Right lobe of liver (tissue), 4 donors: Measurements from ENCODE around the gene PATZ1.

Source experiments
- POLR2A ChIP-seq: fragments of 450-650 bp; IDR thresholded peaks from one replicate; pipeline ENCODE4 v1.6.1; 2017; ENCODE audit warnings: antibody characterized with exemption, mild to moderate bottlenecking
- TF ChIP-seq, protein P1 (sequence below), 4 donors: fragments of 200-600 bp in 3 of 4; fragments of 450-650 bp in 1 of 4; IDR thresholded peaks; one replicate each; pipeline versions ENCODE4 v1.5.1 to v1.8.0; 2016 to 2022; ENCODE audit warnings: antibody characterized with exemption in 4 of 4, mild to moderate bottlenecking in 2 of 4
- donor health status: DM: no; HTN: no; CAD: no.
- donor health status: DM: no; HTN: no; CAD: no.
- donor health status: DM: no; HTN: yes; CAD: no.

DNA sequence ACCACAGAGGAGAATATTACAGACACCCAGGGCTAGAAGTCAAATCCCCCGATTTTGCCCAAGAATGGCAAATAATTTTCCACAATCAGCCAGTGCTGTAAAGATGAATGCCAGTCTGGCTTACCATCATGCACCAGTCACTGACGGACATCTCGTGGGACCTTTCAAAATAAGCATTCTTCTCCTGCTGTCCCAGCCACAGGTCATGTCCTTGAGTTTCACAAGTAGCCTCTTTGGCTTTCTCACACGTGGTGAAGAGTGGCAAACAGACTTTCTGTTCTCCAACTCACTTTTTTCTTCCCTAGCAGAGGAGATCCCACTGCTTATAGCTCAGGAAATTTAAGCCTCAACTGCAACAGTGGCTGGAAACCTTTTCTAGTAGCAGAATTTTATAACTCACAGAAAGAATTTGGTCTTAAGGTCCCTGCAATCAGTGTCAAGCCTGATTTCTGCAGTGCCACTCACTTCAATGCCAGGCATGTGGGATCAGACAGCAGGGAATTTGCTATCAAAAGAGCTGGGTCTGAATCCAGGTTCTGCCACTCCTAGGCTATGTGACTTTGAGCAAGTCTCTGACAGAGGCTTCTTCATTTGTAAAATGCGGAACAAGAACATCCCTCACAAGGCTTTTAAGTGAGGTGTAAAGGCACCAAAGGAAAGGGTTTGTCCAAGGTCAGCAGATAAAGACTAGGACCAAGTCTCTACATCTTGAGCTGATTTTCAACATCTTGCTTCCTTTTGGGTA lies 57.5 kb downstream of the PATZ1 start:
- TF ChIP-seq, protein P1, sequence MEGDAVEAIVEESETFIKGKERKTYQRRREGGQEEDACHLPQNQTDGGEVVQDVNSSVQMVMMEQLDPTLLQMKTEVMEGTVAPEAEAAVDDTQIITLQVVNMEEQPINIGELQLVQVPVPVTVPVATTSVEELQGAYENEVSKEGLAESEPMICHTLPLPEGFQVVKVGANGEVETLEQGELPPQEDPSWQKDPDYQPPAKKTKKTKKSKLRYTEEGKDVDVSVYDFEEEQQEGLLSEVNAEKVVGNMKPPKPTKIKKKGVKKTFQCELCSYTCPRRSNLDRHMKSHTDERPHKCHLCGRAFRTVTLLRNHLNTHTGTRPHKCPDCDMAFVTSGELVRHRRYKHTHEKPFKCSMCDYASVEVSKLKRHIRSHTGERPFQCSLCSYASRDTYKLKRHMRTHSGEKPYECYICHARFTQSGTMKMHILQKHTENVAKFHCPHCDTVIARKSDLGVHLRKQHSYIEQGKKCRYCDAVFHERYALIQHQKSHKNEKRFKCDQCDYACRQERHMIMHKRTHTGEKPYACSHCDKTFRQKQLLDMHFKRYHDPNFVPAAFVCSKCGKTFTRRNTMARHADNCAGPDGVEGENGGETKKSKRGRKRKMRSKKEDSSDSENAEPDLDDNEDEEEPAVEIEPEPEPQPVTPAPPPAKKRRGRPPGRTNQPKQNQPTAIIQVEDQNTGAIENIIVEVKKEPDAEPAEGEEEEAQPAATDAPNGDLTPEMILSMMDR (IDR thresholded peaks at IDR 0.05), result no peak
- TF ChIP-seq POLR2A, result no peak
